NCI-H2107 treated with DMSO at 0.1 percent for 48 hours (cell line): ENCODE results near the gene EYS.

ENCODE experiments used
- DNase-seq: peaks from one replicate; lab custom pipeline; 2025; ENCODE audit not compliant: unreplicated experiment; lab: John Stamatoyannopoulos, UW

The EYS gene

DNA sequence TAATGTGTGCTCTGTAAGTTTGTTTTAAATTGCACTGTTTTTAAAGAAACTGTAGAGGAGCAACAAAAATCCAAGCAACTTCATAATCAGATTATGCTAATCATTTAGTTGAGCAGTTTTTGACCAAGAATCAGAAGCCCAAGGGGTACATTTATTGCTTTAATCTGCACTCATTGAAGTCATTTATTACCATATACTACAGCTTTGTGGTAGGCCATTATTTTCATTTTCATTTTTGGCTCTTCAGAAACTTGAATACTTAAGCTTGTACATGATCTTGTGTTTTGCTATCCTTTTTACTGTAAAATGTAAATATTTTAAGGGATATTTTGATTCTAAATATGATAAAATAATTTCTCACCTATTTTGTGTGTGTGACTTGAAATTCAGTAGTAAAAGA, 1992.9 kb downstream of the EYS start:
- no peak for DNase-seq

DNA sequence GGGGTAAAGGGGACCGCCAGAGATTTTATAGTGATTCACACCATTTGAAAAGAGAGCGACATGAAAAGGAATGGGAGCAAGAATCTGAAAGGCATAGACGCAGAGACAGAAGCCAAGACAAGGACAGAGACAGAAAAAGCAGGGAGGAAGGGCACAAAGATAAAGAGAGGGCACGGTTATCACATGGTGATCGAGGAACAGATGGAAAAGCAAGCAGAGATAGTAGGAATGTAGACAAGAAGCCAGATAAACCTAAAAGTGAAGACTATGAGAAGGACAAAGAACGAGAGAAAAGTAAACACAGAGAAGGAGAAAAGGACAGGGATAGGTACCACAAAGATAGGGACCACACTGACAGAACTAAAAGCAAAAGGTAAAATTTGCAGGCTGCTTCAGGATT, 1993.7 kb downstream of the EYS start:
- DNase-seq: no peak

DNA sequence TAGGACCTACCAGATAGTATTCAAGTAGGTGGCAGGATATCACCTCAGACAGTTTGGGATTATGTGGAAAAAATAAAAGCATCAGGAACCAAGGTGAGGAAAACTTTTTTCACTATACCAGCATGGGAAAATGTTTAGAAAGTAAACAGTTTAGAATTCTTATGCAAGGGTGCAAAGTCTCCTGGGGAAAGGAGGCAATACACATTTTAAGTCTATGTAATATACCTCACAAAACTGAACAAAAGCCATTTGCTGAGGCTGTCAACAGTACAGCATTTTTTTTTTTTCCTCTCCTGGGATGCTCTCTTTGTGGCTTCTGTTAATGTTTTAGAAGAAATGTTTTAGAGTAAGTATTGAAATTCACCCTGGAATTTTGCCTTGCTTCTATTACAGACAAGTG, 1997.9 kb downstream of the EYS start:
- no peak for DNase-seq

GRCh38 chr6:63708631-63709030, 1998.4 kb downstream of the EYS start:
- no peak for DNase-seq

DNA sequence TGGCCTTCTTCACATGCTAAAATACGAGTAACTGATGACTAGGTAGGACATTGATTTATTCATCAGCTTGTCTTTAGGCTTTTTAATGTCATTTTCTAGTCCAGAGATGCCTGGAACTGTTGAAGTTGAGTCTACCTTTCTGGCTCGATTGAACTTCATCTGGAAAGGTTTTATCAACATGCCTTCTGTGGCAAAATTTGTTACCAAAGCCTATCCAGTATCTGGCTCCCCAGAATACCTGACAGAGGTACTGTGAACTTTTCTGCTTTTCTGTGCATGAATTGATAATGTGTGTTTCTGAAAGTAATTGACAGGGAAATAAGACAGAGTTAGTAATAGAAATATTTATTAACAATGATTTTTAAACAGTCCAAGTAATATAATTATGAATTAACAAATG, 2000.4 kb downstream of the EYS start:
- no peak for DNase-seq

DNA sequence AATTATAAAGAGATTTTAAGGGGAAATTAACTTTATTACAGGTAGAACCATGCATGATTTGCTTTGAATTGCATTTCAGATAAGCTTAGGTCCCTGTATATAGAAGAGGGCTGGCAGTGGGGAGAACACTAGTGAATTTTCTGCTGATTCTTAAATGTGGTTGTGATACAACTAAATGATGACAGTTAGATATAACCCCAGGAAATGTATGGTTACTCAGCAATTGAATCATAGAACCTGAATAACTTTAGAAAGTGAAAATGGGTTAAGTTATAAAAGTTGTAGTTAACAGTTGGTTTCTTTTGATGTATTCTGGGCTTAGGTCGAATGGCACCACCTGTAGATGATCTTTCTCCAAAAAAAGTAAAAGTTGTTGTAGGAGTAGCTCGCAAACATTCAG, 2001.3 kb downstream of the EYS start:
- no peak for DNase-seq

- DNase-seq: no peak
These were observed 2016.8 kb downstream of the EYS start for GRCh38 chr6:63690221-63690620.

- no peak for DNase-seq
These were observed 2017.6 kb downstream of the EYS start for GRCh38 chr6:63689421-63689820.

DNA sequence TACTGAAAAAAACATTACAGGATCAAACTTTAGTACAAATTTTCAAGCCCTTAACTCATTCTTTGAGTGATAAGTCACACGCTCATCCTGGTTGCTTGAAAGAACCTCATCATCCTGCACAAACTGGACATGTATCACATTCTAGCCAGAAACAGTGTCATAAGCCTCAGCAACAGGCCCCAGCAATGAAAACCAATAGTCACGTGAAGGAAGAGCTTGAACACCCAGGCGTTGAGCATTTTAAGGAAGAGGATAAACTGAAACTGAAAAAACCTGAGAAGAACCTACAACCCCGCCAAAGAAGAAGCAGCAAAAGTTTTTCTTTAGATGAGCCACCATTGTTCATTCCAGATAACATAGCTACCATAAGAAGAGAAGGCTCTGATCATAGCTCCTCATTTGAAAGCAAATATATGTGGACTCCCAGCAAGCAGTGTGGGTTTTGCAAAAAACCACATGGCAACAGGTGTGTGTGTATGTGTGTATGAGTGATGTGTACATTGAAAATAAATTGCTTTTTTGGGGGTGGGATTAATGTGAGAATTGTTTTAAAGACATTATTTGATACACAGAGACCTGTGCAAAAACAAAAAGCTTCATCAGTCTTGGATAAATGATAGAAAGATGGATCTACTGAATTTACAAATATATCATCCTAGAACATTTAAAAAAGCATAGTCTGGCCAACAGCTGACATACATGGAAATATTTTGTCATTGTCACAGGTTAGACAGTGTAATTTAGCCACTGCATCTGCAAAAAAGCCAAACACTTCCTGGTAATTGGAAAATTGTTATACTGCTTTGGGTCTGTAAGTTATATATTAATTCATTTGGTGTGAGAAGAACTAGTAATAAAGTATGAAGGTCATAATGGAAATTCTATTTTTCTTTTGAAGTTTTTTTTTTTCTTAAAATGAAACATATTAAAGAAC, 2021.3 kb downstream of the EYS start:
- DNase-seq: no peak

GRCh38 chr6:63683071-63683603, 2023.9 kb downstream of the EYS start:
- DNase-seq: no peak

DNA sequence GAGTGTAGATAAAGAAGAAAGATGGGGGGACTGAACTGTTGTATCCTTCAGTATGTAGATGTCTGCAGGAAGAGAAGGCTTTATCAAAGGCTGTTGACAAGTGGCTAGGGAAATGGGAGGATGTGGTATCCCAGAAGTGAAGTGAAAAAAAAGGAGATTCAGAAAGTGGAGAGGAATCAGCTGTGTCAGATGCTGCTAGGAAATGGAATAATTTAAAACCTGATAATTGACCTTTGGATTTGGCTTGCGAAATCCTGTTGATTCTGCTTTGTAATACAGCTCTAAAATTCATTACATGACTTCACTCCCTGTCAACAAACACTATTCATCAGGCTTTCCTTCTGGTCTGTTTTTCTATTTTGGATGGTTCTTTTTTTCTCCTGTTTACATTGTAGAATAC, 2029.7 kb downstream of the EYS start:
- DNase-seq: no peak

DNA sequence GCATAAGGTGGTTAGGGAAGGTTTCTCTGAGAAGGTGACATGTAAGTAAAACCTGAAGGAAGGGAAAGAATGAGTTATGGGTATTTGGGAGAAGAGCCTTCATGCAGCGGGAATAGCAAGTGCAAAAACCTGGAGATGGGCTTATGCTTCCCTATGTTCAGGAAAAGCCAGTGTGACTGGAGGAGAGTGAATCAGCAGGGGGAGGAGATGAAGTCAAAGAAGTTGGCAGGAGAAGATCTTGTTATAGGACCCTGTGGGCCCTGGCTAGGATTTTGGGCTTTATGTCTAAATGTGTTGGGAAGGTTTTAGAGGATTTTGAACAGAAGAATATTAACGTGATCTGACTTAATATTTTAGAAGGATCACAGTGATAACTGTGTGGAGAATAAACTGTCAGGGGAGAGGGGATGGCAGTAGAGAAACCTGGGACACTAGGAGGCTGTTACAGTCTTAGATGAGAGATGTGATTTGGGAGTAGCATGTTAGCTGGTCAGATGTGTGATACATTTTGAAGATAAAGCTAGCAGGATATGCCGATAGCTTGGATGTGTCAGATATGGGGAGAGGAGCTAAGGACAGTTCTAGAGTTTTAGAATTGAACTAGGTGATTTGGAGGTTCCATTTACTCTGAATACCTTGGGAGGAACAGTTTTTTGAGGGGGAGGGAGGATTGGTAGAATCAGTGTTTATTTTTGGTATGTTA, 2030.5 kb downstream of the EYS start:
- no peak for DNase-seq

- DNase-seq: no peak
These were observed 2031.9 kb downstream of the EYS start for GRCh38 chr6:63675138-63675537.

GRCh38 chr6:63674635-63675034, 2032.4 kb downstream of the EYS start:
- DNase-seq: no peak

GRCh38 chr6:63673692-63674091, 2033.3 kb downstream of the EYS start:
- no peak for DNase-seq

GRCh38 chr6:63672582-63673129, 2034.4 kb downstream of the EYS start:
- DNase-seq: no peak

- DNase-seq: no peak
These were observed 2035.8 kb downstream of the EYS start for GRCh38 chr6:63671098-63671754.
